IMR-90 (cell line): ENCODE data around the gene CNST. TPM values are rescaled to one million over a fixed set of nuclear protein-coding genes. Genes with fewer than 3 reads are reported as not detected.

Experiments
- ATAC-seq: fragments of 200-7000 bp; cut with Tn5 transposase; 2 replicates; pipeline ENCODE4 v1.9.1; 2020; ENCODE audit warnings: low read depth, mild to moderate bottlenecking, moderate library complexity
- BruUV-seq: library from RNA; stranded (reverse); fragments of 400-500 nt; replicated peaks from 2 replicates; lab custom pipeline; 2021; lab: Mats Ljungman, UMichigan
- CTCF ChIA-PET: fragments of 300-600 bp; formaldehyde crosslinking; extraction: SDS; loops from one replicate; lab custom pipeline; 2021; ENCODE audit warnings: antibody characterized with exemption; lab: Yijun Ruan, JAX
- POLR2A ChIA-PET: fragments of 300-600 bp; sonication (Branson Sonifier 250); formaldehyde crosslinking; loops from one replicate; lab custom pipeline; 2022; ENCODE audit warnings: antibody characterized with exemption; ENCODE audit not compliant: unreplicated experiment; lab: Charles Lee
- DNase-seq: peaks from one replicate; pipeline ENCODE4 v3.0.0; 2013
- H2AFZ ChIP-seq: replicated peaks from 2 replicates; pipeline ENCODE3; 2013; ENCODE audit warnings: low read length, mild to moderate bottlenecking; ENCODE audit not compliant: poor library complexity
- H2AK5ac ChIP-seq: 2 replicates; pipeline ENCODE4 v1.6.1; 2013; ENCODE audit warnings: low read depth, low read length, inconsistent platforms
- H2AK9ac ChIP-seq: replicated peaks from 2 replicates; pipeline ENCODE3; 2013; ENCODE audit warnings: mild to moderate bottlenecking, low read depth, low read length, moderate library complexity; ENCODE audit not compliant: poor library complexity
- H2BK120ac ChIP-seq: 2 replicates; pipeline ENCODE4 v1.6.1; 2013; ENCODE audit warnings: low read depth, low read length, inconsistent platforms
- H2BK15ac ChIP-seq: 3 replicates; pipeline ENCODE4 v1.6.1; 2013; ENCODE audit warnings: low read depth, low read length, inconsistent platforms
- H2BK20ac ChIP-seq: 2 replicates; pipeline ENCODE4 v1.6.1; 2013; ENCODE audit warnings: low read depth, mild to moderate bottlenecking, inconsistent platforms, low read length, moderate library complexity
- H2BK5ac ChIP-seq: 2 replicates; pipeline ENCODE4 v1.6.1; 2013; ENCODE audit warnings: mild to moderate bottlenecking, low read depth, low read length, inconsistent platforms; ENCODE audit not compliant: poor library complexity, severe bottlenecking
- H3K14ac ChIP-seq: replicated peaks from 2 replicates; pipeline ENCODE4 v1.6.1; 2013; ENCODE audit warnings: low read depth, low read length, inconsistent platforms
- H3K18ac ChIP-seq: 2 replicates; pipeline ENCODE4 v1.6.1; 2013; ENCODE audit warnings: low read depth, low read length, control low read depth
- H3K23ac ChIP-seq: 2 replicates; pipeline ENCODE4 v1.6.1; 2013; ENCODE audit warnings: low read depth, low read length, inconsistent platforms
- H3K27ac ChIP-seq: 2 replicates; pipeline ENCODE4 v1.5.1; 2013; ENCODE audit warnings: mild to moderate bottlenecking, control low read depth, low read length; ENCODE audit not compliant: insufficient read depth
- H3K27me3 ChIP-seq: 2 replicates; pipeline ENCODE4 v1.6.1; 2013; ENCODE audit warnings: low read length; ENCODE audit not compliant: control insufficient read depth, insufficient read depth
- H3K36me3 ChIP-seq: 2 replicates; pipeline ENCODE4 v1.6.1; 2013; ENCODE audit warnings: low read length, mixed read lengths; ENCODE audit not compliant: control insufficient read depth, insufficient read depth
- H3K4ac ChIP-seq: 2 replicates; pipeline ENCODE4 v1.6.1; 2013; ENCODE audit warnings: low read depth, low read length, inconsistent platforms
- H3K4me1 ChIP-seq: 2 replicates; pipeline ENCODE4 v1.6.1; 2013; ENCODE audit warnings: low read length, mixed read lengths; ENCODE audit not compliant: control insufficient read depth, insufficient read depth
- H3K4me2 ChIP-seq: 2 replicates; pipeline ENCODE4 v1.6.1; 2013; ENCODE audit warnings: low read depth, mild to moderate bottlenecking, control low read depth, low read length, moderate library complexity
- H3K4me3 ChIP-seq: 2 replicates; pipeline ENCODE4 v1.5.1; 2013; ENCODE audit warnings: low read depth, mild to moderate bottlenecking, control low read depth, low read length, moderate library complexity; ENCODE audit not compliant: insufficient read depth
- H3K56ac ChIP-seq: 2 replicates; pipeline ENCODE4 v1.6.1; 2013; ENCODE audit warnings: low read length, inconsistent platforms; ENCODE audit not compliant: insufficient read depth; ENCODE audit errors: extremely low read depth
- H3K79me1 ChIP-seq, 2 experiments: 2 replicates each; pipeline ENCODE4 v1.6.1; 2013; ENCODE audit warnings: low read length in 2 of 2, inconsistent platforms in 1 of 2, low read depth in 1 of 2
- H3K9ac ChIP-seq: 2 replicates; pipeline ENCODE4 v1.6.1; 2013; ENCODE audit warnings: low read depth, low read length, control low read depth
- H3K9me1 ChIP-seq: 2 replicates; pipeline ENCODE4 v1.6.1; 2013; ENCODE audit warnings: low read length, inconsistent platforms; ENCODE audit not compliant: insufficient read depth
- H3K9me3 ChIP-seq: 2 replicates; pipeline ENCODE4 v1.6.1; 2013; ENCODE audit warnings: low read length; ENCODE audit not compliant: control insufficient read depth, insufficient read depth
- H4K20me1 ChIP-seq: 2 replicates; pipeline ENCODE4 v1.6.1; 2013; ENCODE audit warnings: low read length, inconsistent platforms; ENCODE audit not compliant: insufficient read depth
- H4K5ac ChIP-seq: 2 replicates; pipeline ENCODE4 v1.6.1; 2013; ENCODE audit warnings: mild to moderate bottlenecking, low read depth, low read length, control low read depth
- H4K8ac ChIP-seq, 2 experiments: 2 replicates each; pipeline ENCODE4 v1.6.1; 2013; ENCODE audit warnings: low read depth in 2 of 2, low read length in 2 of 2, control low read depth in 1 of 2, inconsistent platforms in 1 of 2
- H4K91ac ChIP-seq: 2 replicates; pipeline ENCODE4 v1.6.1; 2013; ENCODE audit warnings: low read depth, low read length, inconsistent platforms; ENCODE audit not compliant: insufficient read depth
- BHLHE40 ChIP-seq: fragments of 150-350 bp; IDR thresholded peaks from 2 replicates; pipeline ENCODE4 v1.6.1; 2016; ENCODE audit warnings: mild to moderate bottlenecking, low read depth, low read length
- CEBPB ChIP-seq: IDR thresholded peaks from 2 replicates; pipeline ENCODE4 v1.6.1; 2012; ENCODE audit warnings: low read depth, low read length, improper control_type of control experiment
- CHD1 ChIP-seq: IDR thresholded peaks from 2 replicates; pipeline ENCODE4 v1.6.1; 2012; ENCODE audit warnings: low read depth, low read length, improper control_type of control experiment
- FOS ChIP-seq: fragments of 150-350 bp; IDR thresholded peaks from 2 replicates; pipeline ENCODE4 v1.6.1; 2016; ENCODE audit warnings: low read depth, low read length
- MAFK ChIP-seq: IDR thresholded peaks from 2 replicates; pipeline ENCODE4 v1.6.1; 2012; ENCODE audit warnings: low read depth, low read length, improper control_type of control experiment
- MAZ ChIP-seq: IDR thresholded peaks from 2 replicates; pipeline ENCODE4 v1.6.1; 2012; ENCODE audit warnings: low read depth, mild to moderate bottlenecking, low read length, improper control_type of control experiment, moderate library complexity, borderline replicate concordance
- MXI1 ChIP-seq: IDR thresholded peaks from 2 replicates; pipeline ENCODE4 v1.6.1; 2012; ENCODE audit warnings: low read depth, mild to moderate bottlenecking, low read length, moderate library complexity, borderline replicate concordance
- NFE2L2 ChIP-seq: fragments of 150-350 bp; IDR thresholded peaks from 2 replicates; pipeline ENCODE4 v1.6.1; 2016; ENCODE audit warnings: low read depth, mild to moderate bottlenecking, low read length
- POLR2A ChIP-seq: IDR thresholded peaks from 2 replicates; pipeline ENCODE4 v1.6.1; 2012; ENCODE audit warnings: mild to moderate bottlenecking, low read depth, low read length
- RAD21 ChIP-seq: IDR thresholded peaks from 2 replicates; pipeline ENCODE4 v1.6.1; 2012; ENCODE audit warnings: low read length, improper control_type of control experiment
- RCOR1 ChIP-seq: IDR thresholded peaks from 2 replicates; pipeline ENCODE4 v1.6.1; 2012; ENCODE audit warnings: mild to moderate bottlenecking, low read length, improper control_type of control experiment; ENCODE audit not compliant: insufficient replicate concordance
- RFX5 ChIP-seq: IDR thresholded peaks from 2 replicates; pipeline ENCODE4 v1.8.0; 2012; ENCODE audit warnings: low read depth, mild to moderate bottlenecking, low read length, moderate library complexity
- SMC3 ChIP-seq: fragments of 150-350 bp; IDR thresholded peaks from 2 replicates; pipeline ENCODE4 v1.6.1; 2016; ENCODE audit warnings: low read depth, mild to moderate bottlenecking, antibody characterized with exemption, low read length, moderate library complexity
- WGBS, 2 experiments: methylation state at CpG; one replicate each; pipeline versions ENCODE4 v1.1.5 to v1.1.7; 2013; ENCODE audit warnings: missing lambda C conversion rate in 2 of 2; ENCODE audit not compliant: insufficient read length in 1 of 2; ENCODE audit errors: extremely low coverage in 2 of 2; 5-methylcytosine and 5-hydroxymethylcytosine counted together
- dilution Hi-C: fragments of 300-500 bp; cut with HindIII; formaldehyde crosslinking; loops from one replicate; pipeline ENCODE4 v1.14.3; 2018; ENCODE audit warnings: low sequenced_read_pairs; ENCODE audit not compliant: unreplicated experiment
- in situ Hi-C: fragments of 300-500 bp; cut with MboI; formaldehyde crosslinking; loops from 3 replicates; pipeline ENCODE4 v1.14.3; 2019; ENCODE audit warnings: low sequenced_read_pairs, inconsistent platforms, mixed read lengths
- intact Hi-C: fragments of 100-400 bp; cut with micrococcal nuclease; formaldehyde crosslinking; loops from 2 replicates; pipeline ENCODE4 v1.10.0; 2022
- polyA plus RNA-seq, 3 experiments: library from polyadenylated mRNA; depleted of rRNA; stranded (reverse); fragments of >200 nt; gene quantifications; 2 replicates each; pipeline ENCODE4 v1.2.3, GENCODE V29; 2012; ENCODE audit warnings: low replicate concordance in 1 of 3
- total RNA-seq: library from RNA; depleted of rRNA; stranded (reverse); fragments of >200 nt; gene quantifications from 2 replicates; pipeline ENCODE4 v1.2.3, GENCODE V29; 2012
- TF ChIP-seq, protein P1 (sequence below): conservative IDR thresholded peaks from 2 replicates; pipeline ENCODE4 v1.5.1; 2012; ENCODE audit warnings: mild to moderate bottlenecking, low read depth, low read length, improper control_type of control experiment
- TF ChIP-seq, protein P2 (sequence below): fragments of 150-350 bp; IDR thresholded peaks from 2 replicates; pipeline ENCODE4 v1.6.1; 2017; ENCODE audit warnings: mild to moderate bottlenecking, antibody characterized with exemption, low read length, low read depth
- TF ChIP-seq, protein P3 (sequence below): fragments of 150-350 bp; IDR thresholded peaks from 2 replicates; pipeline ENCODE4 v1.6.1; 2016; ENCODE audit warnings: low read depth, mild to moderate bottlenecking, low read length, moderate library complexity, borderline replicate concordance

Gene CNST
- total and polyA plus RNA-seq, 2 of the 4 experiments (the other 2 are of a cell fraction) = 15.4 to 25.5 TPM

DNA sequence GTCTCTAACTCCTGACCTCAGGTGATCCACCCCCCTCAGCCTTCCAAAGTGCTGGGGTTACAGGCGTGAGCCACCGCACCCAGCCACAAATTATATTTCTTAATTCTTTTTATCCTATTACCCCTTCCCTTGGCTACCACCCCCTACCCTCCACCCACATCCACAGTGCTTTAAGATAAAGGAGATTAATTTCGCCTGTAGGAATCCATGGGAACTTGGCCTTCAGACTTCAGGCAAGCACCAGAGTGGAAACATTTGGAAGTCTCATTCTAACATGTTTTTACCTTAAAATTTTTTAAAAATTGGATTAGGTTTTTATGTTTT is 10.4 kb downstream of the CNST start:
- H3K9me1 ChIP-seq = peaks cover 3% of the 10 kb centered on the region; the same call in 1 of the 2 replicates
- H2AFZ ChIP-seq = no peak overlapping the region
- no peak overlapping the region for H3K14ac ChIP-seq
- no peak overlapping the region for H3K4me3 ChIP-seq
- H4K8ac ChIP-seq = no peak overlapping the region
- no peaks in the 10 kb centered on the region for H3K9me3 ChIP-seq
- no TSS peak for BruUV-seq
- intact Hi-C loops = no loop called here
- POLR2A ChIA-PET = no interaction called here
- DNase-seq (no peak), ATAC-seq (no peak)
- peaks cover 2% of the 10 kb centered on the region; the same call in 1 of the 2 replicates for H4K20me1 ChIP-seq
- H3K27me3 ChIP-seq = no peaks in the 10 kb centered on the region
- peaks cover 15 to 61% of the 10 kb centered on the region in 2 experiments for H3K79me1 ChIP-seq
- H3K56ac ChIP-seq = no peak overlapping the region
- no peaks in the 10 kb centered on the region for H3K36me3 ChIP-seq
- H2BK20ac ChIP-seq = no peak overlapping the region
- no peak overlapping the region for H2BK120ac ChIP-seq
- peaks cover 10% of the 10 kb centered on the region for H3K4me1 ChIP-seq
- H4K5ac ChIP-seq = no peak overlapping the region
- H4K91ac ChIP-seq = no peak overlapping the region
- TF ChIP-seq, protein P1, sequence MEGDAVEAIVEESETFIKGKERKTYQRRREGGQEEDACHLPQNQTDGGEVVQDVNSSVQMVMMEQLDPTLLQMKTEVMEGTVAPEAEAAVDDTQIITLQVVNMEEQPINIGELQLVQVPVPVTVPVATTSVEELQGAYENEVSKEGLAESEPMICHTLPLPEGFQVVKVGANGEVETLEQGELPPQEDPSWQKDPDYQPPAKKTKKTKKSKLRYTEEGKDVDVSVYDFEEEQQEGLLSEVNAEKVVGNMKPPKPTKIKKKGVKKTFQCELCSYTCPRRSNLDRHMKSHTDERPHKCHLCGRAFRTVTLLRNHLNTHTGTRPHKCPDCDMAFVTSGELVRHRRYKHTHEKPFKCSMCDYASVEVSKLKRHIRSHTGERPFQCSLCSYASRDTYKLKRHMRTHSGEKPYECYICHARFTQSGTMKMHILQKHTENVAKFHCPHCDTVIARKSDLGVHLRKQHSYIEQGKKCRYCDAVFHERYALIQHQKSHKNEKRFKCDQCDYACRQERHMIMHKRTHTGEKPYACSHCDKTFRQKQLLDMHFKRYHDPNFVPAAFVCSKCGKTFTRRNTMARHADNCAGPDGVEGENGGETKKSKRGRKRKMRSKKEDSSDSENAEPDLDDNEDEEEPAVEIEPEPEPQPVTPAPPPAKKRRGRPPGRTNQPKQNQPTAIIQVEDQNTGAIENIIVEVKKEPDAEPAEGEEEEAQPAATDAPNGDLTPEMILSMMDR = no peak
- TF ChIP-seq, protein P2, sequence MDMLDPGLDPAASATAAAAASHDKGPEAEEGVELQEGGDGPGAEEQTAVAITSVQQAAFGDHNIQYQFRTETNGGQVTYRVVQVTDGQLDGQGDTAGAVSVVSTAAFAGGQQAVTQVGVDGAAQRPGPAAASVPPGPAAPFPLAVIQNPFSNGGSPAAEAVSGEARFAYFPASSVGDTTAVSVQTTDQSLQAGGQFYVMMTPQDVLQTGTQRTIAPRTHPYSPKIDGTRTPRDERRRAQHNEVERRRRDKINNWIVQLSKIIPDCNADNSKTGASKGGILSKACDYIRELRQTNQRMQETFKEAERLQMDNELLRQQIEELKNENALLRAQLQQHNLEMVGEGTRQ = no peak
- TF ChIP-seq FOS (no peak), SMC3 (no peak), MAZ (no peak), NFE2L2 (no peak), POLR2A (no peak), MXI1 (no peak), CHD1 (no peak), BHLHE40 (no peak), RAD21 (no peak), RFX5 (no peak), MAFK (no peak), CEBPB (no peak), RCOR1 (no peak)
- TF ChIP-seq, protein P3, sequence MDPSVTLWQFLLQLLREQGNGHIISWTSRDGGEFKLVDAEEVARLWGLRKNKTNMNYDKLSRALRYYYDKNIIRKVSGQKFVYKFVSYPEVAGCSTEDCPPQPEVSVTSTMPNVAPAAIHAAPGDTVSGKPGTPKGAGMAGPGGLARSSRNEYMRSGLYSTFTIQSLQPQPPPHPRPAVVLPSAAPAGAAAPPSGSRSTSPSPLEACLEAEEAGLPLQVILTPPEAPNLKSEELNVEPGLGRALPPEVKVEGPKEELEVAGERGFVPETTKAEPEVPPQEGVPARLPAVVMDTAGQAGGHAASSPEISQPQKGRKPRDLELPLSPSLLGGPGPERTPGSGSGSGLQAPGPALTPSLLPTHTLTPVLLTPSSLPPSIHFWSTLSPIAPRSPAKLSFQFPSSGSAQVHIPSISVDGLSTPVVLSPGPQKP = no peak
- H2BK5ac ChIP-seq = no peak overlapping the region
- dilution Hi-C loops = no loop called here
- CTCF ChIA-PET = no interaction called here
- in situ Hi-C loops = no loop called here
- no peak overlapping the region for H3K4ac ChIP-seq
- H2BK15ac ChIP-seq = no peak overlapping the region
- H2AK9ac ChIP-seq = no peak overlapping the region
- WGBS, 2 experiments = no CpG with 5 or more reads among the region's 3 CpGs
- H3K9ac ChIP-seq = no peak overlapping the region
- H3K23ac ChIP-seq = no peak overlapping the region
- H3K27ac ChIP-seq = no peak overlapping the region
- H3K18ac ChIP-seq = no peak overlapping the region
- no peak overlapping the region for H2AK5ac ChIP-seq
- no peak overlapping the region for H3K4me2 ChIP-seq
